Prostate gland (tissue), 2 donors: ENCODE results near the gene GABBR2.

Source experiments
- POLR2A ChIP-seq: fragments of 450-650 bp; IDR thresholded peaks from one replicate; pipeline ENCODE4 v1.6.1; 2016; ENCODE audit warnings: antibody characterized with exemption, mild to moderate bottlenecking
- POLR2AphosphoS5 ChIP-seq: sonication (generic); formaldehyde crosslinking; IDR thresholded peaks from one replicate; pipeline ENCODE4 v1.6.1; 2017; ENCODE audit warnings: antibody characterized with exemption
- TF ChIP-seq, protein P1 (sequence below), 4 experiments: fragments of 200-600 bp in 2 of 4; fragments of 450-650 bp in 2 of 4; sonication (generic) in 2 of 4; IDR thresholded peaks; 1 replicate in 3 of 4; 2 replicates in 1 of 4; pipeline ENCODE4 v1.5.1; 2016 to 2019; ENCODE audit warnings: antibody characterized with exemption in 4 of 4, mild to moderate bottlenecking in 2 of 4, moderate library complexity in 2 of 4

DNA sequence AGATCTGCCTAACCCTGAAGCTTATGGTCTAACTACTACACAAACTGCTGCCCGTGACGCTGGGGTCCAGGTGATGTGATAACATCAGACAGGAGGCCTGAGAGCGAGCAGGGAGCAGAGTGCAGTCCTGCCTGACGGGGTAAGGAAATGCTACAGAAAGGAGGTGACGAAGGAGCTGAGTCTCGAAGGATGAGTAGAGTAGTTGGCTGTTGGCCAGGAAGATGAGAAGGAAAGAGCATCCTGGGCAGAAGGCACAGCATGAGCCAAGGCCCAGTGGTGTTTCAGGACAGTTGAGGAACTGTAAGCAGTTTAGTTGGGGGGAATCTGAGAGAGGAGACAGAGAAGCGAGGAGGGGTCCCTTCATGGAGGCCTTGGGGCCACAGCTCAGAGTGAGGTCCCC, 317.3 kb downstream of the GABBR2 start:
- TF ChIP-seq, protein P1, sequence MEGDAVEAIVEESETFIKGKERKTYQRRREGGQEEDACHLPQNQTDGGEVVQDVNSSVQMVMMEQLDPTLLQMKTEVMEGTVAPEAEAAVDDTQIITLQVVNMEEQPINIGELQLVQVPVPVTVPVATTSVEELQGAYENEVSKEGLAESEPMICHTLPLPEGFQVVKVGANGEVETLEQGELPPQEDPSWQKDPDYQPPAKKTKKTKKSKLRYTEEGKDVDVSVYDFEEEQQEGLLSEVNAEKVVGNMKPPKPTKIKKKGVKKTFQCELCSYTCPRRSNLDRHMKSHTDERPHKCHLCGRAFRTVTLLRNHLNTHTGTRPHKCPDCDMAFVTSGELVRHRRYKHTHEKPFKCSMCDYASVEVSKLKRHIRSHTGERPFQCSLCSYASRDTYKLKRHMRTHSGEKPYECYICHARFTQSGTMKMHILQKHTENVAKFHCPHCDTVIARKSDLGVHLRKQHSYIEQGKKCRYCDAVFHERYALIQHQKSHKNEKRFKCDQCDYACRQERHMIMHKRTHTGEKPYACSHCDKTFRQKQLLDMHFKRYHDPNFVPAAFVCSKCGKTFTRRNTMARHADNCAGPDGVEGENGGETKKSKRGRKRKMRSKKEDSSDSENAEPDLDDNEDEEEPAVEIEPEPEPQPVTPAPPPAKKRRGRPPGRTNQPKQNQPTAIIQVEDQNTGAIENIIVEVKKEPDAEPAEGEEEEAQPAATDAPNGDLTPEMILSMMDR (IDR thresholded peaks at IDR 0.05): no peak
- no peak for TF ChIP-seq POLR2A
- no peak for TF ChIP-seq POLR2AphosphoS5
